ENCODE measurements around the gene TFDP1. TPM values are rescaled to one million over a fixed set of nuclear protein-coding genes. Genes with fewer than 3 reads are reported as not detected.

Gene TFDP1
- total RNA-seq, 4 donors from 2014 or later = 10.3 to 101 (median 52.3) TPM

GRCh38 chr13:113635048-113635420 lies 50.5 kb downstream of the TFDP1 start:
- Histone ChIP-seq H3K9me3 (no peaks in the 10 kb centered on the region), H3K36me3 (no peaks in the 10 kb centered on the region), H3K27ac (no peak overlapping the region), H3K27me3 (no peaks in the 10 kb centered on the region), H3K4me3 (no peak overlapping the region), H3K4me1 (no peaks in the 10 kb centered on the region)
- no peak for DNase-seq
- no peak for TF ChIP-seq POLR2A (IDR thresholded peaks at IDR 0.05)
- TF ChIP-seq, protein P1, sequence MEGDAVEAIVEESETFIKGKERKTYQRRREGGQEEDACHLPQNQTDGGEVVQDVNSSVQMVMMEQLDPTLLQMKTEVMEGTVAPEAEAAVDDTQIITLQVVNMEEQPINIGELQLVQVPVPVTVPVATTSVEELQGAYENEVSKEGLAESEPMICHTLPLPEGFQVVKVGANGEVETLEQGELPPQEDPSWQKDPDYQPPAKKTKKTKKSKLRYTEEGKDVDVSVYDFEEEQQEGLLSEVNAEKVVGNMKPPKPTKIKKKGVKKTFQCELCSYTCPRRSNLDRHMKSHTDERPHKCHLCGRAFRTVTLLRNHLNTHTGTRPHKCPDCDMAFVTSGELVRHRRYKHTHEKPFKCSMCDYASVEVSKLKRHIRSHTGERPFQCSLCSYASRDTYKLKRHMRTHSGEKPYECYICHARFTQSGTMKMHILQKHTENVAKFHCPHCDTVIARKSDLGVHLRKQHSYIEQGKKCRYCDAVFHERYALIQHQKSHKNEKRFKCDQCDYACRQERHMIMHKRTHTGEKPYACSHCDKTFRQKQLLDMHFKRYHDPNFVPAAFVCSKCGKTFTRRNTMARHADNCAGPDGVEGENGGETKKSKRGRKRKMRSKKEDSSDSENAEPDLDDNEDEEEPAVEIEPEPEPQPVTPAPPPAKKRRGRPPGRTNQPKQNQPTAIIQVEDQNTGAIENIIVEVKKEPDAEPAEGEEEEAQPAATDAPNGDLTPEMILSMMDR (IDR thresholded peaks at IDR 0.05) = no peak
- intact Hi-C loops (cut with DNase I; ENCODE audit: low total_unique reads) = no loop called here

DNA sequence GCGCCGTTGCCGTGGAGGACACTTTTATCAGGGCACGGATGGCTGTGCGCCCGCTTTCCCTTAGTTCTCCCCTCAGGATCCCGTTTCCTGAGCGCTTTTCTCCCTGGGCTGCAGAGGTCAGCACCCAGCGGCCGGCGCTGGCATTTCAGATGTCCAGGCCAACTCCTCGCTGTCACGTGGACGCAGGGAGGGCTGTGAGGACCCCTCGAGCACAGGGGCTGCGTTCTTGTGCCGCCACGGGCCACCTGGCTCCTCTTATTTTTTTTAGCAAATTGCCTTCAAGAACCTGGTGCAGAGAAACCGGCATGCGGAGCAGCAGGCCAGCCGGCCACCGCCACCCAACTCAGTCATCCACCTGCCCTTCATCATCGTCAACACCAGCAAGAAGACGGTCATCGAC lies 51.2 kb downstream of the TFDP1 start:
- H3K4me3 ChIP-seq = no peak overlapping the region
- intact Hi-C loops (cut with DNase I; ENCODE audit: low total_unique reads) = no loop called here
- H3K27me3 ChIP-seq = no peaks in the 10 kb centered on the region
- TF ChIP-seq POLR2A (IDR thresholded peaks at IDR 0.05) = no peak
- TF ChIP-seq, protein P1 (IDR thresholded peaks at IDR 0.05) = no peak
- no peak for DNase-seq
- H3K4me1 ChIP-seq = no peaks in the 10 kb centered on the region
- H3K36me3 ChIP-seq = no peaks in the 10 kb centered on the region
- no peaks in the 10 kb centered on the region for H3K9me3 ChIP-seq
- H3K27ac ChIP-seq = no peak overlapping the region

DNA sequence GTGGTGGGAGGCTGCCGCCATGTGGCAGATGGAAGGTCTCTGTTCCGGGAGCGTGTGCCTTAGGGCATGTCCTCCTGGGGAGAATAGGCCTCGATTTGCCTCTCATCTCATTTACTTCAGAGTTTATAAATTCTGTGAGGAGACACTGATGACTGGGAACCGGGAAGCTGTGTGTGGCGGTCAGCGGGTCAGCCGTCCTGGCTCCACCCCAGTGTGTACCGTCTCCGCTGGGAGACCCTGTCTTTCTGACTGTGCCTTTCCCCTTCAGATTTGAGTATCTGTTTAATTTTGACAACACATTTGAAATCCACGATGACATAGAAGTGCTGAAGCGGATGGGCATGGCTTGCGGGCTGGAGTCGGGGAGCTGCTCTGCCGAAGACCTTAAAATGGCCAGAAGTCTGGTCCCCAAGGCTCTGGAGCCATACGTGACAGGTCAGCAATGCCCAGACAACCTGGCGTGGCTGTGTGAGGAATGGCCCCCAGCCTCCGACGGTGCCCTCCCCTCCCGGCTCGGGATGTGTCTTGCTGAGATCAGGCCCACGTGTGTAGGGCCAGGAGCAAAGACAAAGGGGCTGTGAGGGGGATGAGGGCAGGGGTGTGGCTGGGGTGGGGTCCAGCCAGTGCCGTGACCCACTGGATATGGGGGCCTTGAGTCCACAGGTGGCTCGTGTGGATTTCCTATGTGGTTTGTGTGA lies 51.9 kb downstream of the TFDP1 start:
- no peak overlapping the region for H3K27ac ChIP-seq
- no peaks in the 10 kb centered on the region for H3K9me3 ChIP-seq
- intact Hi-C loops (cut with DNase I; ENCODE audit: low total_unique reads) = no loop called here
- no peak for DNase-seq
- H3K4me3 ChIP-seq = no peak overlapping the region
- no peaks in the 10 kb centered on the region for H3K27me3 ChIP-seq
- H3K36me3 ChIP-seq = no peaks in the 10 kb centered on the region
- no peaks in the 10 kb centered on the region for H3K4me1 ChIP-seq
- TF ChIP-seq POLR2A (IDR thresholded peaks at IDR 0.05) = no peak
- TF ChIP-seq, protein P1 (IDR thresholded peaks at IDR 0.05) = no peak

- Histone ChIP-seq H3K9me3 (no peaks in the 10 kb centered on the region), H3K27ac (no peak overlapping the region), H3K36me3 (no peaks in the 10 kb centered on the region), H3K4me3 (no peak overlapping the region), H3K27me3 (no peaks in the 10 kb centered on the region), H3K4me1 (no peaks in the 10 kb centered on the region)
- peak in 1 of 2 donors; percentile 8 for DNase-seq
- intact Hi-C loops (cut with DNase I; ENCODE audit: low total_unique reads) = no loop called here
- TF ChIP-seq, protein P1 (IDR thresholded peaks at IDR 0.05) = no peak
- TF ChIP-seq POLR2A (IDR thresholded peaks at IDR 0.05) = no peak
Measured at GRCh38 chr13:113637262-113638160, 53.0 kb downstream of the TFDP1 start.

DNA sequence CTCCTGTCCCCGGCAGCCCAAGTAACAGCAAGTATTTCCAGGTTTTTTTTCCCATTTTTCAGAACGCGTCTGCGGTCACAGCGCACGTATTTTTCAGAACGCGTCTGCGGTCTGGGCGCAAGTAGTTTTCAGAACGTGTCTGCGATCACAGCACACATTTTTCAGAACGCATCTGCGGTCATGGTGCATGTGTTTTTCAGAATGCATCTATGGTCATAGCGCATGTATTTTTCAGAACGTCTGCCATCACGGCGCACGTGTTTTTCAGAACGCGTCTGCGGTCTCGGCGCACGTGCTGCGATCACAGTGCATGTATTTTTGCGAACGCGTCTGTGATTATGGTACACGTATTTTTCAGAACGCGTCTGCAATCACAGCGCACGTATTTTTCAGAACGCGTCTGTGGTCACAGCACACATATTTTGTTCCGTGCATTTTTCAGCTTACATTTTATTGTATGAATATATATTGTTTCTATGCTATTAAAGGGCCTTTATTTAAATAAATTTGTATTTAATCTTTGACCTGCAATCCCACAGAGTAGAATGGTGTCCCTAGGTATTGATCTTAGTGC lies 53.7 kb downstream of the TFDP1 start:
- intact Hi-C loops (cut with DNase I; ENCODE audit: low total_unique reads) = no loop called here
- Histone ChIP-seq H3K4me3 (no peak overlapping the region), H3K27ac (no peak overlapping the region), H3K36me3 (no peaks in the 10 kb centered on the region), H3K4me1 (no peaks in the 10 kb centered on the region), H3K27me3 (no peaks in the 10 kb centered on the region), H3K9me3 (no peaks in the 10 kb centered on the region)
- no peak for TF ChIP-seq POLR2A (IDR thresholded peaks at IDR 0.05)
- TF ChIP-seq, protein P1 (IDR thresholded peaks at IDR 0.05) = no peak
- DNase-seq = peak in 1 of 2 donors; percentile 1

Data from uterus (tissue), 4 donors.